OCI-LY1 (cell line): ENCODE data around the gene SMAD7.

ENCODE experiments used
- EZH2 ChIP-seq: fragments of 200-600 bp; sonication (generic), shearing (Covaris generic); IDR thresholded peaks from 2 replicates; pipeline ENCODE4 v1.8.0; 2017; ENCODE audit warnings: borderline replicate concordance, mixed run types, mild to moderate bottlenecking, antibody characterized with exemption, low read length, moderate library complexity, mixed read lengths
- TF ChIP-seq, protein P1 (sequence below): fragments of 200-600 bp; sonication (generic), shearing (Covaris generic); IDR thresholded peaks from 2 replicates; pipeline ENCODE4 v1.5.1; 2017; ENCODE audit warnings: mild to moderate bottlenecking, antibody characterized with exemption, low read length, moderate library complexity, mixed read lengths

DNA sequence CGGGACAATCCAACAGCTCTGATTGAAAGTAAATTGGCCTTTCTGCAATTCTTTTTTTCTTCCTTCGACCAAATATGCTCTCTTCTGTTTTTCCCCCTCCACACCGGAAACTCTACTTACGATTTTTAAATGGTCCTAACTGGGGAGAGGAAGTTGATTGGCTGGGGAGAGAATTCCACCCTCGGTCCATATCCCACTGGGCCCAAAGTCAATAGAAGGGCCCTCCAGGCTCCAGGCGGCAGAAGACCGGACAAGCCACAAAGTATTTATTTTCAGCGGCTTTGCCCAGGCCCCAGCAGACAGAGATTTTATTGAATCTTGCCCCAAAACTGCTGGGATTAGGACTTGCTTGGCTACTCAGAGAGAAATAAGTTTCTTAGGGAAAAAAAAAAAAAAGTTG is 37.1 kb upstream of the SMAD7 start:
- TF ChIP-seq, protein P1, sequence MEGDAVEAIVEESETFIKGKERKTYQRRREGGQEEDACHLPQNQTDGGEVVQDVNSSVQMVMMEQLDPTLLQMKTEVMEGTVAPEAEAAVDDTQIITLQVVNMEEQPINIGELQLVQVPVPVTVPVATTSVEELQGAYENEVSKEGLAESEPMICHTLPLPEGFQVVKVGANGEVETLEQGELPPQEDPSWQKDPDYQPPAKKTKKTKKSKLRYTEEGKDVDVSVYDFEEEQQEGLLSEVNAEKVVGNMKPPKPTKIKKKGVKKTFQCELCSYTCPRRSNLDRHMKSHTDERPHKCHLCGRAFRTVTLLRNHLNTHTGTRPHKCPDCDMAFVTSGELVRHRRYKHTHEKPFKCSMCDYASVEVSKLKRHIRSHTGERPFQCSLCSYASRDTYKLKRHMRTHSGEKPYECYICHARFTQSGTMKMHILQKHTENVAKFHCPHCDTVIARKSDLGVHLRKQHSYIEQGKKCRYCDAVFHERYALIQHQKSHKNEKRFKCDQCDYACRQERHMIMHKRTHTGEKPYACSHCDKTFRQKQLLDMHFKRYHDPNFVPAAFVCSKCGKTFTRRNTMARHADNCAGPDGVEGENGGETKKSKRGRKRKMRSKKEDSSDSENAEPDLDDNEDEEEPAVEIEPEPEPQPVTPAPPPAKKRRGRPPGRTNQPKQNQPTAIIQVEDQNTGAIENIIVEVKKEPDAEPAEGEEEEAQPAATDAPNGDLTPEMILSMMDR = no peak
- TF ChIP-seq EZH2 = no peak
